GM21825 (cell line): ENCODE data around the gene ARCN1.

Source experiments
- ATAC-seq: cut with Tn5 transposase; IDR thresholded peaks from one replicate; pipeline ENCODE4 v1.9.1; 2021; ENCODE audit warnings: mild to moderate bottlenecking, moderate library complexity; ENCODE audit not compliant: unreplicated experiment

The ARCN1 gene

GRCh38 chr11:118635642-118636041, 63.4 kb downstream of the ARCN1 start:
- no peak for ATAC-seq

GRCh38 chr11:118636569-118637290, 64.5 kb downstream of the ARCN1 start:
- no peak for ATAC-seq

GRCh38 chr11:118638726-118639125, 66.5 kb downstream of the ARCN1 start:
- no peak for ATAC-seq

- no peak for ATAC-seq
These were observed 67.7 kb downstream of the ARCN1 start for GRCh38 chr11:118639899-118640298.

- no peak for ATAC-seq
These were observed 68.3 kb downstream of the ARCN1 start for GRCh38 chr11:118640332-118641154.

- ATAC-seq = no peak
These were observed 69.3 kb downstream of the ARCN1 start for GRCh38 chr11:118641397-118642019.

- no peak for ATAC-seq
These were observed 71.2 kb downstream of the ARCN1 start for GRCh38 chr11:118643142-118643994.

GRCh38 chr11:118643995-118644345, 71.8 kb downstream of the ARCN1 start:
- no peak for ATAC-seq

- ATAC-seq = no peak
These were observed 72.3 kb downstream of the ARCN1 start for GRCh38 chr11:118644496-118644895.

GRCh38 chr11:118645066-118645715, 73.0 kb downstream of the ARCN1 start:
- ATAC-seq = no peak

GRCh38 chr11:118646393-118646792, 74.2 kb downstream of the ARCN1 start:
- no peak for ATAC-seq

- no peak for ATAC-seq
These were observed 76.1 kb downstream of the ARCN1 start for GRCh38 chr11:118648291-118648690.

GRCh38 chr11:118649941-118650340, 77.7 kb downstream of the ARCN1 start:
- ATAC-seq = no peak

- no peak for ATAC-seq
These were observed 78.2 kb downstream of the ARCN1 start for GRCh38 chr11:118650366-118650765.

GRCh38 chr11:118651820-118652219, 79.6 kb downstream of the ARCN1 start:
- ATAC-seq = no peak
